ENCODE data around the gene CCDC179.

The CCDC179 gene

DNA sequence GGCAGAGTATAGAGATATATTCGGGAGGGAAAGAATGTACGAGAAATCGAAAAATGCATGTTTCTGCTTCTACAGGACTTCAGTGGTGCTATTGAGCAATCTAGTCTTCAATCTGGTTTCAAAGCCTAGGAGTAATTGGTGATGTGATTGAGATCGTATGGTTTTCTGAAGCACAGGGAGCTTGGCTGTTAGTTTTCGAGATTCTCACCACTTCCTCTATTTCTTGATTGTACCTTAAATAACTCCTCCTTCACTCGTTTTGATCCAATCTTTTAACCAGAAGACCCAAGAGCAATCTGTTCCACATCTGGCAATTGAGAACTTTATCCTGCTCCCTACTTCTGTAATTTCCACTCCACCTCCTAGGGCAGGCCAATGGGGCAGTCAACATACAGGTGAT lies 518 bp downstream of the CCDC179 start:
- TF ChIP-seq POLR2A (IDR thresholded peaks at IDR 0.05; ENCODE audit: extremely low read depth, insufficient read length) (no peak), CTCF (IDR thresholded peaks at IDR 0.05; ENCODE audit: low read depth, low read length) (no peak), MYC (IDR thresholded peaks at IDR 0.05; ENCODE audit: low read depth, low read length) (no peak), MAX (IDR thresholded peaks at IDR 0.05; ENCODE audit: low read depth, low read length) (no peak)
- peak; percentile 2 for DNase-seq (ENCODE audit: low read depth)
- no peak overlapping the region for H3K4me3 ChIP-seq (ENCODE audit: low read depth, low read length)

DNA sequence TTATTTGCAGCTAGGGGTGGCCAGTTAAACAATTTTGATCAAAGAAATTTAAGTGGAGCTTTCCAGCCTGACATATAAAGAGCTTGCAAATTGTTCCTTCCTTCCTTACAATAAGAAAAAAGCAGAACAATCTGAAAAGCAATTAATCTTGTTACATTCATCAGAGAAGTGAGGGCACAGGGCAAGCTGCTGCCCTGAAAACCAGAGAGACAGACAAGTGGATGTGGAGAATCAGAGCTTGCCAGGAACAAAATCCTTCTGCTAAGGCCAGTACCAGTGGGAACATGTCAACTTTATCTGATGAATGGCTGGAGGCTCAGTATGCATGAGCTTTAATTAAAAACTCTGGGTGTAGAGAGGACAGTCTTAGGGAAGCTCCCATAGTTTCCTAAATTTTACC lies 8.8 kb downstream of the CCDC179 start:
- no peak for TF ChIP-seq POLR2A (IDR thresholded peaks at IDR 0.05; ENCODE audit: extremely low read depth, insufficient read length)
- TF ChIP-seq MYC (IDR thresholded peaks at IDR 0.05; ENCODE audit: low read depth, low read length) = no peak
- no peak for TF ChIP-seq CTCF (IDR thresholded peaks at IDR 0.05; ENCODE audit: low read depth, low read length)
- no peak for TF ChIP-seq MAX (IDR thresholded peaks at IDR 0.05; ENCODE audit: low read depth, low read length)
- H3K4me3 ChIP-seq (ENCODE audit: low read depth, low read length) = no peak overlapping the region
- no peak for DNase-seq (ENCODE audit: low read depth)

- H3K4me3 ChIP-seq (ENCODE audit: low read depth, low read length) = no peak overlapping the region
- no peak for DNase-seq (ENCODE audit: low read depth)
- TF ChIP-seq CTCF (IDR thresholded peaks at IDR 0.05; ENCODE audit: low read depth, low read length) (no peak), POLR2A (IDR thresholded peaks at IDR 0.05; ENCODE audit: extremely low read depth, insufficient read length) (no peak), MYC (IDR thresholded peaks at IDR 0.05; ENCODE audit: low read depth, low read length) (no peak), MAX (IDR thresholded peaks at IDR 0.05; ENCODE audit: low read depth, low read length) (no peak)
Measured at GRCh38 chr11:22846726-22847125, 13.5 kb downstream of the CCDC179 start.

- no peak for TF ChIP-seq MAX (IDR thresholded peaks at IDR 0.05; ENCODE audit: low read depth, low read length)
- TF ChIP-seq CTCF (IDR thresholded peaks at IDR 0.05; ENCODE audit: low read depth, low read length) = no peak
- no peak for TF ChIP-seq POLR2A (IDR thresholded peaks at IDR 0.05; ENCODE audit: extremely low read depth, insufficient read length)
- no peak for TF ChIP-seq MYC (IDR thresholded peaks at IDR 0.05; ENCODE audit: low read depth, low read length)
- no peak for DNase-seq (ENCODE audit: low read depth)
Measured at GRCh38 chr11:22832315-22833015, 27.8 kb downstream of the CCDC179 start.

DNA sequence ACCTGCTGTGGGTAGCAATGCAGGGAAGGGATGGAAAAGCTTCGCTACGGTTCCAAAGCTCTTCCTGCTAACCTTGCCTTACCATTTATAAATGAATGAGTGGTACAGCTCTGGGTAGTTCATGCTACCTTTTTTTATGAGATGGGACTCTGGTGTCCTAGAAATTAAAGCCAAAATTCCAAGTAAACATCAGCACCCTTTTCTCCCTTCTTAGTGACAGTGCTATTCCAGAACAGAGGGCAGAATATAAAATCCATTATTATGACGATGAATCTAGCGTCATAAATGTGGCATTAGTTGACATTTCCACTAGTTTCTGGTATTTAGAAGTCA lies 30.2 kb downstream of the CCDC179 start:
- no peak for DNase-seq (ENCODE audit: low read depth)
- no peak for TF ChIP-seq MYC (IDR thresholded peaks at IDR 0.05; ENCODE audit: low read depth, low read length)
- no peak for TF ChIP-seq MAX (IDR thresholded peaks at IDR 0.05; ENCODE audit: low read depth, low read length)
- no peak for TF ChIP-seq CTCF (IDR thresholded peaks at IDR 0.05; ENCODE audit: low read depth, low read length)
- no peak for TF ChIP-seq POLR2A (IDR thresholded peaks at IDR 0.05; ENCODE audit: extremely low read depth, insufficient read length)
- peak overlapping the region; percentile 34 for H3K4me3 ChIP-seq (ENCODE audit: low read depth, low read length)

More at GRCh38 chr11:22832315-22833015, 27.8 kb downstream of the CCDC179 start:
- H3K4me3 ChIP-seq (ENCODE audit: low read depth, low read length) = no peak overlapping the region

Measured in NB4 (cell line).